AG10803 (cell line): ENCODE data around the gene PADI1.

ENCODE experiments used
- DNase-seq: peaks from one replicate; pipeline ENCODE4 v3.0.0; 2010; ENCODE audit warnings: low read depth
- H3K4me3 ChIP-seq: 2 replicates; pipeline ENCODE4 v1.5.1; 2011; ENCODE audit warnings: mild to moderate bottlenecking, low read length, control low read depth
- TF ChIP-seq, protein P1 (sequence below): conservative IDR thresholded peaks from 2 replicates; pipeline ENCODE4 v1.5.1; 2011; ENCODE audit warnings: mild to moderate bottlenecking, low read length, control low read depth, inconsistent platforms

PADI1 gene

DNA sequence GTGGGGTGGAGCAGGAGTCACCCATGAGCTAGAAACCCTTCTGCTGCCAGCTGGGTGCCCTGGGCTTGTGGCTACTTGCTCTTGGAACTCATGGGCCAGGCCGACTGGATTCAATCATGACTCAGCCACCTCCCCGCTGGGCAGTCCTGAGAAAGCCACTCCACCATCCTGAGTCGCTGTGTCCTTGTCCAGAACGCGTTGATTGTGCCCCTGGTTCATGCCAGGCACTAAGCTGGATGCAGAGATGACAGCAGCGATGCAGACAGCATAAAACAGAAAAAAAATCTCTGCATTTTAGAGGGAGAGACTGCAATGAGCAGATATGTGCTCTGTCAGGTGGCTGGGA lies 10.6 kb downstream of the PADI1 start:
- no peak for DNase-seq
- H3K4me3 ChIP-seq, result no peak overlapping the region
- TF ChIP-seq, protein P1, sequence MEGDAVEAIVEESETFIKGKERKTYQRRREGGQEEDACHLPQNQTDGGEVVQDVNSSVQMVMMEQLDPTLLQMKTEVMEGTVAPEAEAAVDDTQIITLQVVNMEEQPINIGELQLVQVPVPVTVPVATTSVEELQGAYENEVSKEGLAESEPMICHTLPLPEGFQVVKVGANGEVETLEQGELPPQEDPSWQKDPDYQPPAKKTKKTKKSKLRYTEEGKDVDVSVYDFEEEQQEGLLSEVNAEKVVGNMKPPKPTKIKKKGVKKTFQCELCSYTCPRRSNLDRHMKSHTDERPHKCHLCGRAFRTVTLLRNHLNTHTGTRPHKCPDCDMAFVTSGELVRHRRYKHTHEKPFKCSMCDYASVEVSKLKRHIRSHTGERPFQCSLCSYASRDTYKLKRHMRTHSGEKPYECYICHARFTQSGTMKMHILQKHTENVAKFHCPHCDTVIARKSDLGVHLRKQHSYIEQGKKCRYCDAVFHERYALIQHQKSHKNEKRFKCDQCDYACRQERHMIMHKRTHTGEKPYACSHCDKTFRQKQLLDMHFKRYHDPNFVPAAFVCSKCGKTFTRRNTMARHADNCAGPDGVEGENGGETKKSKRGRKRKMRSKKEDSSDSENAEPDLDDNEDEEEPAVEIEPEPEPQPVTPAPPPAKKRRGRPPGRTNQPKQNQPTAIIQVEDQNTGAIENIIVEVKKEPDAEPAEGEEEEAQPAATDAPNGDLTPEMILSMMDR, result no peak

DNA sequence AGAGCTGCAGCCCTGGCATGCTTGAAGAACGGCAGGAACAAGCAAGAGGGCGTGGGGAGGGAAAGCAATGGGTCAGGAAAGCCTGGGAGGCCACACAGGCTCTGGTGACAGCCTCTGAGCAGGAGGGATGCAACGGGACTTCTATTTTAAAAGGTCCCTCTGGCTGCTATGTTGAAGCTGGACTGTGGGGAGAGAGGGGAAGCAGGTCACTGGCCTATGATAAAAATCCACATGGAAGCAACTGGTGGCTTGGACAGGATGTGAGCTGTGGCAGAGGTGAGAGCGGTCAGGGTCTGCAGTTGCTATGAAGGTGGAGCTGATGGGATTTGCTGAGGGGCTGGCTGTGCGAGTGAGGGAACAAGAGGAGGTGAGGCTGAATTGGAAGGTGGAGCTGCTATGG lies 11.2 kb downstream of the PADI1 start:
- H3K4me3 ChIP-seq, result no peak overlapping the region
- DNase-seq, result no peak
- TF ChIP-seq, protein P1, result no peak

DNA sequence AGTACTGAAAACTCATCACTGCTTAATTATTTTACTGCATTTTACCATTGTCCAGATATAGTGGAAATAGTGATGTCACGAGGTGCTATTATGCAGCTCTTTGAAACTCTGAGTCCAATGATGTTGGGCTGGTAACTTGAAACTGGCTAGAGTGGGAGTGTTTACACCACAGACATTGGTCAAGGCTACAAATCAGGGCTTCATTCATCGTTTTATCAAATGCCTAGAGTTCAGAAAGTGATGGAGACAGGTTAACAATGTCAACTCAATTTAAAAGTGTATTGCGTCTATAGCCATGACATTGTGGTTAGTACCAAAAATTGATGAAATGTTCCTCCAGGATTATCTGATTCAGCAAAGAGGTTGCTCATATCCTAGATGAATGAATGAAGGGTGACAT lies 12.7 kb downstream of the PADI1 start:
- TF ChIP-seq, protein P1, result no peak
- DNase-seq, result no peak
- no peak overlapping the region for H3K4me3 ChIP-seq

DNA sequence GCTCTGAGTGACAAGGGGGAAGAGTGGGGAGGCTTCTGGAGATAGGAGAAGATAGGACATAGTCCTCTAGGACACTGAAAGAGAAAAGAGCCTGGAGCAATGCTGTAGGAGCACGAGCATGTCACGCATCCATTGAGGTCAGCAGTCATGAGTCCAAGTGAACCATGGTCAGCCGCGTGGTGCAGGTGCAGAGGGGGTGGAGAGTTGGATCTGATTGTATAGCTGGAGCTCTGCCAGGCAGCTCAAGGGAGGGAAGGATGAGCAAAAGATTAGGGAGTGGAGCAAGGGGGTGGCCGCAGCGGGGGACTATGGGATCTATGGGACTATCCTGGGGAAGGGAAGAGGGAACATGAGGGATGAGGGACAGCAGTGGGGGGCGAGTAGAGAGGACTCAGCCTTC lies 14.0 kb downstream of the PADI1 start:
- TF ChIP-seq, protein P1, result no peak
- DNase-seq, result no peak
- no peak overlapping the region for H3K4me3 ChIP-seq

DNA sequence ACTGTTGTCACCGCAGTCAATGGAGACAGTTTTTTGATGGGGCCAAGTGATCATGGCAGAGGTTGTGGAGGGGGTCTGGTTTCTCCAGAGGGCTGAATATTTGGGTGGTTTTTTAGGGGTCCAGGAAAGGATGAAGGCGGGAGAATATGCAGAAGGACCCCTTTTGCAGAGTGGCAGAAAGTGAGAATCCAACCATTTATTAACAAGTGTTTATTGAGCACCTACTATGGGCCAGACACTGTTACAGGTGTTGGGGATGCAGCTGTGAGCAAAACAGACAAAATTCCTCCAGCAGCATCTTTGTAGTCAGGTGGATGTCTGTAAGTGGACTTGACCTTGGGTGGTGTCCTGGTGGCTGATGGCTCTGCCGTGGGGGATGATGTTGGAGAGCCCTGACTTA lies 15.4 kb downstream of the PADI1 start:
- DNase-seq, result no peak
- TF ChIP-seq, protein P1, result no peak
- H3K4me3 ChIP-seq, result no peak overlapping the region

DNA sequence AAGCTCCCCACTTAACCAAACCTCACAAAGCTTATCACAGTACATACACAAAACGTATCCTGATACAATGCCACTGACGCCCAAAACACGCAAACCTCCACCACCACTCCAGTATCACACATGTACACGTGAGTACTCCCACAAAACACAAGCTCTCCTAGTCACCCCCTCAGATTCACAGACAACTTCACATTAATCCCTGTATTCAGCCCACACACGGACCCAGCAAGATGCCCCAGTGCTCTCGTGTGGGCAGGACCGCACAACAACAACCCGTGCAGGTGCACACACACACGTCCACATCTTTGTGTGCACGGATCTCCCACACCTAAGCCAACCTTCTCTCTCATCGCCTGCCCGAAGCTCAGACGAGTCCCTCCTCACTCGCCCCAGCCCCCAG lies 17.6 kb downstream of the PADI1 start:
- TF ChIP-seq, protein P1, result no peak
- no peak for DNase-seq
- no peak overlapping the region for H3K4me3 ChIP-seq

DNA sequence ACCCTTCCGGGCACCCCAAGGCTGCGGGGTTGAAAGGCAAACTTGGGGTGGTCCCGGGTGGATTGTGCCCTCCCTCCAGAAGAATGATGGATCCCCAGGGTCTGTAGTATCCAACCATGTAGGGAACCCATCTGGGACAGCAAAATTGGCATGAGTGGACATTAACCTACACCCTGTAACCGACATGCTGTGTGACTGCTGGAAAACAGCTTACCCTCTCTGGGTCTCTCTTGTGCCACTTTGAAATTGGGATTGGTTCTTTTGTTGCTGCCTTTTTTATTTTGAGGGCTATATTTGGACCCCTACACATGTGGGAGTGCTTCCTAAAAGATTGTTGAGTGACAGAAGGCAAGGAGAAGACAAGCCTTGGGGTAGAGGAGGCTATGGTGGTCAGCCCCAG lies 19.5 kb downstream of the PADI1 start:
- TF ChIP-seq, protein P1, result no peak
- DNase-seq, result no peak
- no peak overlapping the region for H3K4me3 ChIP-seq
